Thymus (tissue), 11 donors: ENCODE data around the gene SLC66A2. TPM values are rescaled to one million over a fixed set of nuclear protein-coding genes. Genes with fewer than 3 reads are reported as not detected.

Experiments
- DNase-seq, 9 donors: peaks; one replicate each; pipeline ENCODE4 v3.0.0-alpha.2; 2013; ENCODE audit warnings: low spot score in 9 of 9, low read depth in 6 of 9, missing footprints in 1 of 9
- H3K27ac ChIP-seq, 2 donors: one replicate each; pipeline ENCODE4 v1.5.1; 2013; ENCODE audit warnings: control low read depth in 1 of 2, low read depth in 1 of 2, low read length in 1 of 2, mild to moderate bottlenecking in 1 of 2, moderate library complexity in 1 of 2
- H3K27me3 ChIP-seq, 2 donors: one replicate each; pipeline ENCODE4 v1.5.1; 2013; ENCODE audit warnings: low read length in 1 of 2; ENCODE audit not compliant: control insufficient read depth in 2 of 2, insufficient read depth in 1 of 2
- H3K36me3 ChIP-seq, 2 donors: one replicate each; pipeline ENCODE4 v1.5.1; 2013; ENCODE audit warnings: low read length in 1 of 2, mild to moderate bottlenecking in 1 of 2, moderate library complexity in 1 of 2; ENCODE audit not compliant: control insufficient read depth in 2 of 2, insufficient read depth in 2 of 2
- H3K4me1 ChIP-seq, 2 donors: one replicate each; pipeline ENCODE4 v1.5.1; 2013; ENCODE audit warnings: low read length in 2 of 2; ENCODE audit not compliant: control insufficient read depth in 2 of 2, insufficient read depth in 2 of 2
- H3K4me3 ChIP-seq, 2 donors: one replicate each; pipeline ENCODE4 v1.5.1; 2013; ENCODE audit warnings: low read length in 2 of 2, control low read depth in 1 of 2, mild to moderate bottlenecking in 1 of 2
- H3K9me3 ChIP-seq, 2 donors: one replicate each; pipeline ENCODE4 v1.5.1; 2013; ENCODE audit warnings: low read length in 1 of 2, mild to moderate bottlenecking in 1 of 2; ENCODE audit not compliant: control insufficient read depth in 2 of 2, insufficient read depth in 1 of 2
- WGBS: extraction: QIAGEN DNeasy Blood & Tissue Kit; methylation state at CpG from one replicate; pipeline ENCODE4 v1.1.7; 2013; 5-methylcytosine and 5-hydroxymethylcytosine counted together
- polyA plus RNA-seq: library from polyadenylated mRNA; stranded (reverse); fragments of 200-250 nt; gene quantifications from one replicate; pipeline ENCODE4 v1.2.3, GENCODE V29; 2013
- total RNA-seq: library from RNA; stranded (reverse); fragments of 120-200 nt; gene quantifications from one replicate; pipeline ENCODE4 v1.2.4, GENCODE V29; 2013
- donor health status: healthy.

SLC66A2 gene
- total and polyA plus RNA-seq, 2 donors = 19.9 to 91.3 TPM

GRCh38 chr18:79900610-79901570, 50.6 kb downstream of the SLC66A2 start:
- WGBS = 98% methylated on average over 28 of the region's 28 CpGs
- peaks cover 20 to 85% of the 10 kb centered on the region in 2 donors for H3K9me3 ChIP-seq

GRCh38 chr18:79899609-79900445, 51.6 kb downstream of the SLC66A2 start:
- Histone ChIP-seq H3K36me3 (peaks cover 5 to 26% of the 10 kb centered on the region in 2 donors), H3K4me3 (no peak overlapping the region), H3K4me1 (no peaks in the 10 kb centered on the region), H3K27me3 (no peaks in the 10 kb centered on the region), H3K9me3 (peaks cover 20 to 77% of the 10 kb centered on the region in 2 donors), H3K27ac (no peak overlapping the region)
- WGBS = 94% methylated on average over 53 of the region's 53 CpGs
- DNase-seq = no peak

More at GRCh38 chr18:79900610-79901570, 50.6 kb downstream of the SLC66A2 start:
- H3K27ac ChIP-seq = no peak overlapping the region
- peaks cover 5 to 26% of the 10 kb centered on the region in 2 donors for H3K36me3 ChIP-seq
- DNase-seq = no peak
- no peaks in the 10 kb centered on the region for H3K27me3 ChIP-seq
- no peaks in the 10 kb centered on the region for H3K4me1 ChIP-seq
- no peak overlapping the region for H3K4me3 ChIP-seq

- no peaks in the 10 kb centered on the region for H3K4me1 ChIP-seq
- no peak overlapping the region for H3K27ac ChIP-seq
- H3K4me3 ChIP-seq = no peak overlapping the region
- 86% methylated on average over 70 of the region's 70 CpGs for WGBS
- peaks cover 20 to 69% of the 10 kb centered on the region in 2 donors for H3K9me3 ChIP-seq
- H3K27me3 ChIP-seq = no peaks in the 10 kb centered on the region
- H3K36me3 ChIP-seq = peaks cover 5 to 19% of the 10 kb centered on the region in 2 donors
- no peak for DNase-seq
Observed at GRCh38 chr18:79898952-79899608, 52.4 kb downstream of the SLC66A2 start.

- no peaks in the 10 kb centered on the region for H3K27me3 ChIP-seq
- H3K4me3 ChIP-seq = no peak overlapping the region
- H3K36me3 ChIP-seq = peaks cover 2 to 9% of the 10 kb centered on the region in 2 donors
- no peak for DNase-seq
- peaks cover 16 to 60% of the 10 kb centered on the region in 2 donors for H3K9me3 ChIP-seq
- WGBS = 97% methylated on average over 15 of the region's 15 CpGs
- H3K4me1 ChIP-seq = no peaks in the 10 kb centered on the region
- H3K27ac ChIP-seq = no peak overlapping the region
Observed at GRCh38 chr18:79897940-79898625, 53.4 kb downstream of the SLC66A2 start.

- Histone ChIP-seq H3K9me3 (peaks cover 10 to 47% of the 10 kb centered on the region in 2 donors), H3K27ac (no peak overlapping the region), H3K4me1 (no peaks in the 10 kb centered on the region), H3K27me3 (no peaks in the 10 kb centered on the region), H3K36me3 (no peaks in the 10 kb centered on the region), H3K4me3 (no peak overlapping the region)
- no peak for DNase-seq
- WGBS = 96% methylated on average over 3 of the region's 3 CpGs
Observed at GRCh38 chr18:79896738-79897137, 54.7 kb downstream of the SLC66A2 start.

- H3K9me3 ChIP-seq = peaks cover 0 to 25% of the 10 kb centered on the region in 2 donors
- WGBS = 92% methylated on average over 5 of the region's 5 CpGs
- H3K27ac ChIP-seq = no peak overlapping the region
- DNase-seq = no peak
- H3K4me1 ChIP-seq = no peaks in the 10 kb centered on the region
- H3K36me3 ChIP-seq = no peaks in the 10 kb centered on the region
- H3K4me3 ChIP-seq = no peak overlapping the region
- no peaks in the 10 kb centered on the region for H3K27me3 ChIP-seq
Observed at GRCh38 chr18:79890674-79891073, 60.8 kb downstream of the SLC66A2 start.

- H3K4me3 ChIP-seq = no peak overlapping the region
- H3K27me3 ChIP-seq = no peaks in the 10 kb centered on the region
- H3K27ac ChIP-seq = no peak overlapping the region
- no peaks in the 10 kb centered on the region for H3K4me1 ChIP-seq
- no peak for DNase-seq
- no peaks in the 10 kb centered on the region for H3K36me3 ChIP-seq
- 96% methylated on average over 14 of the region's 14 CpGs for WGBS
- H3K9me3 ChIP-seq = peaks cover under 1 to 36% of the 10 kb centered on the region in 2 donors
Observed at GRCh38 chr18:79889569-79889968, 61.9 kb downstream of the SLC66A2 start.

GRCh38 chr18:79888016-79888415, 63.4 kb downstream of the SLC66A2 start:
- DNase-seq = no peak
- Histone ChIP-seq H3K27me3 (no peaks in the 10 kb centered on the region), H3K9me3 (peaks cover 4 to 51% of the 10 kb centered on the region in 2 donors), H3K36me3 (no peaks in the 10 kb centered on the region), H3K4me1 (no peaks in the 10 kb centered on the region), H3K27ac (no peak overlapping the region), H3K4me3 (no peak overlapping the region)
- WGBS = 96% methylated on average over 16 of the region's 16 CpGs
